Measurements from ENCODE around the gene PLA2G4C. TPM values are rescaled to one million over a fixed set of nuclear protein-coding genes. Genes with fewer than 3 reads are reported as not detected.

The PLA2G4C gene
- total and polyA plus RNA-seq, 5 donors: 24.7 to 39.6 (median 30.1) TPM

DNA sequence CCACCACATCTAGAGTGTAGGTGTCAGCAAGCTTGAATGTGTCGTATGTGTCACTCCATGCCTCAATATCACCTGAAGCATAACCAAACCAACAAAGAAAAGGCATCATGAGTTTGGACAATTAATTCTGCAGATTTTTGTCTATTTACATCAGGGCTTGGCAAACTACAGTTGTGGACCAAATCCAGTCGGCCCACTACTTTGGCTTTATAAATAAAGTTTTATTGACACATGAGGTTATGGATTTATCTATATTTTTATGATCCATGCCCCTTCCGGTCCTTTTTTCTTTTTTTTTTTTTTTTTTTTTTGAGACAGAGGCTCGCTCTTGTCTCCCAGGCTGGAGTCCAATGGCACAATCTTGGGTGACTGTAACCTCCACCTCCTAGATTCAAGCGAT, 57.5 kb downstream of the PLA2G4C start:
- no peak overlapping the region for H3K4me3 ChIP-seq (ENCODE audit: low read length)
- WGBS: 94% methylated on average over 5 of the region's 5 CpGs
- no peaks in the 10 kb centered on the region for H3K4me1 ChIP-seq (ENCODE audit: control insufficient read depth, insufficient read depth, low read length)
- ATAC-seq (no peak), DNase-seq (no peak)
- H3K27ac ChIP-seq (ENCODE audit: low read length): no peak overlapping the region
- H3K27me3 ChIP-seq (ENCODE audit: control insufficient read depth, insufficient read depth): no peaks in the 10 kb centered on the region
- no peaks in the 10 kb centered on the region for H3K9me3 ChIP-seq (ENCODE audit: control insufficient read depth, low read length)
- intact Hi-C loops (cut with DNase I): no loop called here

DNA sequence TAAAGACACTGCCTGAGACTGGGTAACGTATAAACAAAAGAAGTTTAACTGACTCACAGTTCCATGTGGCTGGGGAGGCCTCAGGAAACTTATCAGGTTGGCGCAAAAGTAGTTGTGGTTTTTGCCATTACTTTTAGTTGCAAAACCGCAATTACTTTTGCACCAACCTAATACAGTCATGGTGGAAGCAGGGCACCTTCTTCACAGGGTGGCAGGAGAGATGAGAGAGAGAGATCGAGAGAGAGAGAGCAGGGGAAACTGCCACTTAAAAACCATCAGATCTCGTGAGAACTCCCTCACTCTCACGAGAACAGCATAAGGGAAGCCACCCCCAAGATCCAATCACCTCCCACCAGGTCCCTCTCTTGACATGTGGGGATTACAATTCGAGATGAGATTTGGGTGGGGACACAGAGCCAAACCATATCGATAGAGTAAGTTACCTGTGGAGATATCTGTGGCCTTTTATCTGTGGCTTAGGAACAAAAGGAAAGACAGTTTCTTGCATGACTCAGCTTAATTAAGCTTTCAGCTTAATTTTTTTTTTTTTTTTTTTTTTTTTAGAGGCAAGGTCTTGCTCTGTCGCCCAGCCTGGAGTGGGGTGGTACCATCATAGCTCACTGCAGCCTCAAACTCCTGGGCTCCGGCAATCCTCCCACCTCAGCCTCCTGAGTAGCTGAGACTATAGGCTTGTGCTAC, 59.1 kb downstream of the PLA2G4C start:
- Histone ChIP-seq H3K27ac (ENCODE audit: low read length) (no peak overlapping the region), H3K9me3 (ENCODE audit: control insufficient read depth, low read length) (no peaks in the 10 kb centered on the region), H3K4me3 (ENCODE audit: low read length) (no peak overlapping the region), H3K4me1 (ENCODE audit: control insufficient read depth, insufficient read depth, low read length) (no peaks in the 10 kb centered on the region), H3K27me3 (ENCODE audit: control insufficient read depth, insufficient read depth) (no peaks in the 10 kb centered on the region)
- 90% methylated on average over 10 of the region's 10 CpGs for WGBS
- no peak for ATAC-seq
- intact Hi-C loops (cut with DNase I): no loop called here
- no peak for DNase-seq

DNA sequence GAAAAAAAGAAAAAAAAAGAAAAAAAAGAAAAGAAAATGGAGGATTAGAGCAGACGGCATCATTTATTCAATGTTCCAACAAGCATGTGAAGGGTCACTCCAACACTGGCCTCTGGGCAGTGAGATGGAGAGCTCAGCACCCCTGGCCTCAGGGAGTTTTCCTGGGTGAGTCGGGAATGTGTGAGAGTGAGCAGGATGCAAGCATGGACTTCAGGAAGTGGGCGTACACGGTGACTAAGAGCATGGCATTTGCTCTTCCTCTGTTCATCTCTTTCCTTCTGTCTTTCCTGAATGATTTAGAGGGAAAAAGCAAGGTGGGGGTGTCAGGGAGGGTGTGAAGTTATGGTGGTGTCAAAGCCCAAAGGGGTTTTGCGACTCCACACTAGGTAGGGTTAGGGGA, 66.1 kb downstream of the PLA2G4C start:
- Histone ChIP-seq H3K4me3 (ENCODE audit: low read length) (no peak overlapping the region), H3K27me3 (ENCODE audit: control insufficient read depth, insufficient read depth) (no peaks in the 10 kb centered on the region), H3K27ac (ENCODE audit: low read length) (no peak overlapping the region), H3K9me3 (ENCODE audit: control insufficient read depth, low read length) (no peaks in the 10 kb centered on the region), H3K4me1 (ENCODE audit: control insufficient read depth, insufficient read depth, low read length) (no peaks in the 10 kb centered on the region)
- WGBS: 77% methylated on average over 5 of the region's 5 CpGs
- ATAC-seq (no peak), DNase-seq (no peak)
- intact Hi-C loops (cut with DNase I): no loop called here

DNA sequence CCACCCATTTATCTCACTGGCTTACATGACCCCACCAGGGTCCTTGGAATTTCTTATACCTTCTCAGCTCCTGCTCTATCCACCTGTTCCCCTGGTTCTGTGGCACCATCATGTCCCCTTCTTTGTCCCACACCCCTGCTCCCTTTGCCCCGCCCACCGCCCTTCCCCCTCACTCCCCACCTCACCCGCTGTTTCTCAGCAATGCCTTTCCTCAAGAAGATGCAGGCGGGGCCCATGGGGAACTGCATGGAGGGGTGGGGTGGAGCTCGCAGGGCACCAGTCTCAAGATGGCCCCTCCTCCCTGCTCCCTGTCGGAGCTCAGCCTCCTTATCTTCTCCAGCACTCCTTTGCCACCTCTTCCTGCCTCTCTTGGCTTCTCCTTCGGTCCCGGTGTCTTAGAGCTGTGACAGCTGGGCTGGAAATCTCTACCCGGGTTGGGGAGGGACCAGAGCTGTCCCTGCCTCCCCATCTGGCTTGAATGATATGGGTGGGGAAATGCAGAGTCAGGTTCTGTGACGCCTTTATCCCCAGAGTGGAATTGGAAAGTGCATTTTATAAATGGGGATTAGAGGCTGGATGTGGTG, 66.8 kb downstream of the PLA2G4C start, which contains the start of gene CABP5:
Gene CABP5 (minus strand): TSS at position 405 of the 584 bp plus-strand sequence. CDS start 157 bp downstream, at position 248.
- Histone ChIP-seq H3K27me3 (ENCODE audit: control insufficient read depth, insufficient read depth) (no peaks in the 10 kb centered on the region), H3K27ac (ENCODE audit: low read length) (no peak within 1 kb of the TSS), H3K4me1 (ENCODE audit: control insufficient read depth, insufficient read depth, low read length) (no peaks in the 10 kb centered on the region), H3K9me3 (ENCODE audit: control insufficient read depth, low read length) (no peaks in the 10 kb centered on the region), H3K4me3 (ENCODE audit: low read length) (no peak within 1 kb of the TSS)
- DNase-seq (no peak), ATAC-seq (no peak)
- 66% methylated on average over 10 of the region's 10 CpGs for whole genome bisulfite sequencing
- intact Hi-C loops (cut with DNase I): no loop called here

DNA sequence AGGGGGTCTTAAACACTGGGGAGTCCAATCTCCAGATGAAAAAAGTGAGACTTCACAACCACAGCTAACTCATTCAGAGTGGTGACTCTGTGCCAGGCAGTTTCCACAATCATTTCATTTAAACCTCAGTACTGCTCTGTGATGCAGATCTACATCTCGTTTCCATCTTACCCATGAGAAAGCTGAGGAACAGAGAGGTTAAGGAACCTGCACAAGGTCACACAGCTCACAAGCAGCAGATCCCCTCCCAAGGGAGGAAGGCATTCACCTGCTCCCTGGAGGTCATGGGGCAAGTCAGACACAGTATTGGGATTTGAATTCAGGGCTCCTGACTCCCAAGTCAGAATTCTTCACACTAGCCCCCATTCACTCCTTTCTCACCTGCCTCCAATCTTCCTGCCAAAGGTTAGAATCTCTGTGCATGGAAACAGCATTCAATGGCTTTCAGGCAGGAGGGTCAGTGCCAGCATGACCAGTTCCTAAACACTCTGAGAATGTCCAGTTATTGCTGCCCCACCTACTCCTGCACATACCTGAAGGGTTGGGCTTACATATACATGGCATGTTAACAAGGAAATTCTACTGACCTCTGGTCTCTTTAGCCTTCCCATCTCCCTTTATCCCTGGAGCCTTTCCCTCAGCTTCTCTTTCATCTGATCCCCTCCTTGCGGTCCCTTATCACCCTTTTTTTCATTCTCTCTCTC, 68.6 kb downstream of the PLA2G4C start:
- Histone ChIP-seq H3K27ac (ENCODE audit: low read length) (no peak overlapping the region), H3K27me3 (ENCODE audit: control insufficient read depth, insufficient read depth) (no peaks in the 10 kb centered on the region), H3K4me3 (ENCODE audit: low read length) (no peak overlapping the region), H3K4me1 (ENCODE audit: control insufficient read depth, insufficient read depth, low read length) (no peaks in the 10 kb centered on the region), H3K9me3 (ENCODE audit: control insufficient read depth, low read length) (no peaks in the 10 kb centered on the region)
- intact Hi-C loops (cut with DNase I): no loop called here
- DNase-seq (no peak), ATAC-seq (no peak)
- WGBS: 49% methylated on average over 2 of the region's 2 CpGs

DNA sequence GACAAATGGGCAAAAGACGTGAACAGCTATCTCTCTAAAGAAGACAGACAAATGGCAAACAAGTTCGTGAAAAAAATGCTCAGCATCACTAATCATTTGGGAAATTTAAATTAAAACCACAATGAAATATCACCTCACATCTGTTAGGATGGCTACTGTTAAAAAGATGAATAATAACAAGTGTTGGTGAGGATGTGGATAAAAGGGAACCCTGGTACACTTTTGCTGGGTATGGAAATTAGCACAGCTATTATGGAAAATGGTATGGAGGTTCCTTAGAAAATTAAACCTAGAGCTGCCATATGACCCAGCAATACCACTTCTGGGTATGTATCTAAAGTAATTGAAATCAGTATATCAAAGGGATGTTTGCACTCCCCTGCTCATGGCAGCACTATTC, 73.9 kb downstream of the PLA2G4C start:
- Histone ChIP-seq H3K4me1 (ENCODE audit: control insufficient read depth, insufficient read depth, low read length) (no peaks in the 10 kb centered on the region), H3K9me3 (ENCODE audit: control insufficient read depth, low read length) (no peaks in the 10 kb centered on the region), H3K27ac (ENCODE audit: low read length) (no peak overlapping the region), H3K4me3 (ENCODE audit: low read length) (no peak overlapping the region), H3K27me3 (ENCODE audit: control insufficient read depth, insufficient read depth) (no peaks in the 10 kb centered on the region)
- 88% methylated on average over 2 of the region's 2 CpGs for WGBS
- DNase-seq (no peak), ATAC-seq (no peak)
- intact Hi-C loops (cut with DNase I): no loop called here

DNA sequence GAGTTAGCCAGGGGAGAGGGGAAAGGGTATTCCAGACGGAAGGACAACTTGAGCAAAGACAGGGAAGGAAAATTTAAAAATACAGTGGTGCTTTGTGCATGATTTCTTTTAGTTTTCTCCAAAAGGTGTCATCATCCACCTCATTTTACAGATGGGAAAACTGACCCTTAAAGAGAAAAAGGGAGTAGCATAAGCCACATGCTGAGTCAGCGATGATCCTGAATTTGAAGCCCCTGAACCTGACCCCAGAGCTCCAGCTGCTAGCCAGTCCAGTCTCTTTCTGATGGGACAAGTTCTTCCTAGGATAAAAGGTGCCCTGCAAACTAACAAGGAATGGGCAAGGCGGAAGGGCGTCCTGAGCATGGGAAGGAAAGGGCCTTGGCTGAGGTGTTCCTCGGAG, 77.0 kb downstream of the PLA2G4C start:
- Histone ChIP-seq H3K4me3 (ENCODE audit: low read length) (no peak overlapping the region), H3K4me1 (ENCODE audit: control insufficient read depth, insufficient read depth, low read length) (no peaks in the 10 kb centered on the region), H3K9me3 (ENCODE audit: control insufficient read depth, low read length) (no peaks in the 10 kb centered on the region), H3K27me3 (ENCODE audit: control insufficient read depth, insufficient read depth) (peaks cover 2% of the 10 kb centered on the region), H3K27ac (ENCODE audit: low read length) (no peak overlapping the region)
- no peak for ATAC-seq
- WGBS: 67% methylated on average over 5 of the region's 5 CpGs
- no peak for DNase-seq
- intact Hi-C loops (cut with DNase I): no loop called here

DNA sequence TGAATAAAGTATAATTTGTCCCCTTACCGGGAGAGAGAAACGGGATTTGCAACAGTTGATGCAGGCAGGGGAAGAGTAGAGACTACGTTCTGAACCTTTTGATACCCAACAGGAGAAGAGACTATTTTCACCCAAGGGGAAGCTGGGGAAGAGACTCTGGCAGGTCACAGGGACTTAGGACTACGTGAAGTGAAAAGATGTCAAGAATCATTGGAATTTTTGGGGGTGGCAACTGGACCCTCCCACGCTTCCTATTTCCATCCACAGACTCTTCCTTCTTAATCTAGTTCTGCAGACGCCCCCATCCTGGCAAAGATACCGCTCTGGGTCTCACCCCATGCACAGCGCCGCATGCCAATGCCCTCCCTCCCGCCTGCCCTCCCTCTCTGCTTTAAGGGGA, 80.5 kb downstream of the PLA2G4C start:
- intact Hi-C loops (cut with DNase I): no loop called here
- H3K4me1 ChIP-seq (ENCODE audit: control insufficient read depth, insufficient read depth, low read length): no peaks in the 10 kb centered on the region
- ATAC-seq (no peak), DNase-seq (no peak)
- peaks cover 2% of the 10 kb centered on the region for H3K27me3 ChIP-seq (ENCODE audit: control insufficient read depth, insufficient read depth)
- no peak overlapping the region for H3K27ac ChIP-seq (ENCODE audit: low read length)
- H3K4me3 ChIP-seq (ENCODE audit: low read length): no peak overlapping the region
- H3K9me3 ChIP-seq (ENCODE audit: control insufficient read depth, low read length): no peaks in the 10 kb centered on the region
- 51% methylated on average over 10 of the region's 10 CpGs for WGBS

DNA sequence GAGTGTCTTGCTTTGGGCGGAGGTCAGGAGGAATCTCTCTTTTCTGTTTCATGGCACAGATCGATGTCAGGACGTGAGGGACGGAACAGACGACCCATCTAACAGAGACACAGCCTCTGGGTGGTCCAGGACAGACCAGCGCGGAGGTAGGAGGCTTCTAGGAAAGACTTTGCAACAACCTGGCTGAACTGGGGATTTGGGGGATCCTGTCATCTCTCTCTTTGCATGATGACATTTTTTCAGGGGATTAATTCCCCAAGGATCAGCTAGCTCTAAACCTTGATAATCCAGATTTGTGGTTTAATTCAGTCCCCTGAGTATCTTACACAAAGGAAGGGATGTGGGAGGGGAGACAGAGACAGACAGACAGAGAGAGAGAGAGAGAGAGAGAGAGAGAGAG, 81.2 kb downstream of the PLA2G4C start:
- H3K4me3 ChIP-seq (ENCODE audit: low read length): no peak overlapping the region
- no peak for ATAC-seq
- WGBS: 78% methylated on average over 7 of the region's 7 CpGs
- DNase-seq: no peak
- no peak overlapping the region for H3K27ac ChIP-seq (ENCODE audit: low read length)
- H3K4me1 ChIP-seq (ENCODE audit: control insufficient read depth, insufficient read depth, low read length): no peaks in the 10 kb centered on the region
- H3K9me3 ChIP-seq (ENCODE audit: control insufficient read depth, low read length): no peaks in the 10 kb centered on the region
- intact Hi-C loops (cut with DNase I): no loop called here
- peaks cover 2% of the 10 kb centered on the region for H3K27me3 ChIP-seq (ENCODE audit: control insufficient read depth, insufficient read depth)

DNA sequence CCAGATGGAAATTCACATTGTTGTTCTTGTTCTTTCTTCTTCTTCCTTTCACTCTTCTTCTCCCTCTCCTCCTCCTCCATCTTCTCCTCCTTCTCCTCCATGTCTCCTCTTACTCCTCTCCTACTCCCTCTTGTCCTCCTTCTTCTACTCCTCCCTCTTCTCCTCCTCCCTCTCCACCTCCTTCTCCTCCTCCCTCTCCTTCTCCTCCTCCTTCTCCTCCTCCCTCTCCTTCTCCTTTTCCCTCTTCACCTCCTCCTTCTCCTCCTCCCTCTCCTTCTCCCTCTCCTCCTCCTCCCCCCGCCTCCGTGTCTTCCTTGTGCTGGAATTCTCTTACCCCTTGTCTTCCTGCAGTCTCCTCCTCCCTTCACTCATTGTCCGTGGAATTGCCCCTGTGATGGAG, 85.1 kb downstream of the PLA2G4C start:
- no peaks in the 10 kb centered on the region for H3K4me1 ChIP-seq (ENCODE audit: control insufficient read depth, insufficient read depth, low read length)
- 73% methylated on average over 3 of the region's 3 CpGs for WGBS
- H3K9me3 ChIP-seq (ENCODE audit: control insufficient read depth, low read length): no peaks in the 10 kb centered on the region
- intact Hi-C loops (cut with DNase I): no loop called here
- H3K4me3 ChIP-seq (ENCODE audit: low read length): no peak overlapping the region
- peaks cover 2% of the 10 kb centered on the region for H3K27me3 ChIP-seq (ENCODE audit: control insufficient read depth, insufficient read depth)
- ATAC-seq: no peak
- H3K27ac ChIP-seq (ENCODE audit: low read length): no peak overlapping the region
- DNase-seq: no peak

DNA sequence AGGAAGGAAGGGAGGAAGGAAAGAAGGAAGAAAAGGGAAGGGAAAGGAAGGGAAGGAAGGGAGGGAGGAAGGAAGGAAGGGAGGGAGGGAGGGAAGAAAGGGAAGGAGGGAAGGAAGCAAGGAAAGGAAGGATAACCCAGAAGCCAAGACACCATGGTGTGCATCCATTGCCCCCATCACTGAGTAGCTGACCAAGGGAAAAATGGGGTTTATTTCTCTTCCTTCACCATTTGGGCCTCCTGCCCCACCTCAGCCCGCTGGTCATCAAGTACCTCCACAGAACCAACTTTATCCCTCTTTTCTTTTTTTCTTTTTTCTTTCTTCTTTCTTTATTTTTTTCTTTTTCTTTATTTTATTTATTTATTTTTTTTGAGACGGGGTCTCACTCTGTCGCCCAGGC, 87.1 kb downstream of the PLA2G4C start:
- DNase-seq (no peak), ATAC-seq (no peak)
- no peaks in the 10 kb centered on the region for H3K4me1 ChIP-seq (ENCODE audit: control insufficient read depth, insufficient read depth, low read length)
- H3K9me3 ChIP-seq (ENCODE audit: control insufficient read depth, low read length): no peaks in the 10 kb centered on the region
- H3K27me3 ChIP-seq (ENCODE audit: control insufficient read depth, insufficient read depth): no peaks in the 10 kb centered on the region
- no peak overlapping the region for H3K27ac ChIP-seq (ENCODE audit: low read length)
- H3K4me3 ChIP-seq (ENCODE audit: low read length): no peak overlapping the region
- WGBS: 89% methylated on average over 3 of the region's 3 CpGs
- intact Hi-C loops (cut with DNase I): no loop called here

Measured in right cardiac atrium (tissue), 5 donors.